NK-92 treated with Interleukin-12 subunit alpha and Interleukin-12 subunit beta, amount 100 ng/mL, for 24 hours (cell line): ENCODE data around the gene APBA1.

ENCODE experiments used
- DNase-seq: peaks from one replicate; lab custom pipeline; 2025; lab: John Stamatoyannopoulos, UW

The APBA1 gene

DNA sequence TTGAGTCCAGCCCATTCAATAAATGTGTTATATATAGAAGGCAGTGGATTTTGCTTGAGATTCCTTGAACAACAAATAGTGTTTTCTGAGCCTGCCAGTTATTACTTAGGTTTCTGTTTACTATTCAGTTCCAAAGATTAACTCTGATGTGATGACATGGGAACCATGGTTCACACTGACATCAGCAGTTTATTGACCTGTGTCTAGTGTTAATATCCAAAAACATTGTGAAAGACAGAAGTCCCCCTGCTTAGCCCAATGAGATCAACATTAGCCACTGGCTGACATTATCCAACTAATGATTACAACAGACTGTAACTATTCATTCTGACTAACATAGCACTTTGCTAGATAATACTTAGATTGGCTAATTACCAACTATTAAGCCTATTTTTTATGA is 14.9 kb downstream of the APBA1 start:
- no peak for DNase-seq

DNA sequence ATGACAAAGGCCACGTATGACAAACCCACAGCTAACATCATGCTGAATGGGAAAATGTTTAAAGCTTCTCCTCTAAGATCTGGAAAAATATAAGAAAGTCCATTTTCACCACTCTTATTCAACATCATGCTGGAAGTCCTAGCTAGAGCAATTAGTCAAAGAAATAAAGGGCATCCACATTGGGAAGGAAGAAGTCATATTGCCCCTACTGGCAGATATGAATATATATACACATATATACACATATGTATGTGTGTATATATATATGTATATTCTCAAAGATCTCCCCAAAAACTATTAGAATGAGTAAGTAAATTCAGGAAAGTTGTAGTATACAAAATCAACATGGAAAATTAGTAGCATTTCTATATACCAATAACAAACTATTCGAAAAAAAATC is 17.1 kb downstream of the APBA1 start:
- no peak for DNase-seq

DNA sequence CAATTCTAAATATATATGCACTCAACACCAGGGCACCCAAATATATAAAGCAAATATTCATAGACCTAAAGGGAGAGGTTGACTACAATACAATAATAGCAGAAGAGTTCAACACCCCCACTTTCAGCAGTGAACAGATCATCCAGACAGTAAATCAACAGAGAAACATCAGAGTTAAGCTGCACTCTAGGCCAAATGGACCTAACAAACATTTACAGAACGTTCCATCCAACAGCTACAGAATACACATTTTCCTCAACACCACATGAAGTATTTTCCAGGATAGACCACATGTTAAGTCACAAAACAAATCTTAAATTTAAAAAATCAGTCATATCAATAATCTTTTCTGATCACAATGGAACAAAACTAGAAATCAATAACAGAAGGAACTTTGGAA is 18.9 kb downstream of the APBA1 start:
- no peak for DNase-seq

DNA sequence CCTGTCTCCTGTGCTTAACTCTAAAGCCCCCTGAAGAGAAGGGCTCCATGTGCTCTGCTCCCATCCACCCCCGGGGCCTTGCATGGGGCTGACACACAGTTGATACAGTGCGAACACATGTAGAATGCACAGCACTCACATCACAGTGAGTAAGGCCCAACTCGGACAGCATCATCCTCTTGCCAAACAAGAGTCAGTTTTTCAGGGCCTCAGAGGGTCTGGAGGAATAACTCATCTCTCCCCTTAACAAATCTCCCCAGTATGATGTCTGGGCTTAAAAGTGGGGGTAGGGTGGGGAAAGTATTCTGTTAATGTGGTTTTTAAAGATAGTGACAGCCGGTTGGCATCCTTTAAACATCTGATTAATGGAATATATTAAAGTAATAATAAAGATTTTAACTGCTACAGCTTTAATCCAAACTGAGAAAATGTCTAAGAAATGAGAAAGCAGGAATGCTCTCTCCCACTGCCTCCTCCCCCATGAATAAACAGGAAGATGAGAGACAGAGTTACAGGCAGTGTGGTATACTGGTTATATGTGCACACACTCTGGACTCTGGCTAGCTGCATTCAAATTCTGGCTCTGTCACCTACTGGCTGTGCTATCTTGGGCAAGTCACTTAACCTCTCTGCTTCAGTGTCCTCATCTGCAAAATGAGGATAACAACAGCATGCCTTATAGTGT is 22.5 kb downstream of the APBA1 start:
- DNase-seq = no peak

DNA sequence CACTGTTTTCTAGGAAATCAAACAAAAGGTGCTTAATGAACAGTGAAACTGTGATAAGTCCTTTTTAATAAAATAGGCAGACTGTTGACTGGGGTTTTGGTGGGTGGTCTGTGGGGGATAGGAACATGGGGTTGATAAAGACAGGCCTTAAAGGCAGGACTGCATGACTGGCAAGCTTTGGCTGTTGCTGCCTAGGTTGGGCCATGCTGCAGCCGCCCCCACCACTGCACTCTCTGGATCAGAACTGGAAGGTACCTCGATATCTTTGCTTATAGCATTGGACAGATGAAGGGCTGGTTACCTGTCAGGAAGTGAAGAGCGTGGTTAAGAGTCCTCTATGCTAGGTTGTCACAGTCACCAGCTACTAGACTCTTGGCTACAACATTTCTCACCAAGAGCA is 24.4 kb downstream of the APBA1 start:
- no peak for DNase-seq

DNA sequence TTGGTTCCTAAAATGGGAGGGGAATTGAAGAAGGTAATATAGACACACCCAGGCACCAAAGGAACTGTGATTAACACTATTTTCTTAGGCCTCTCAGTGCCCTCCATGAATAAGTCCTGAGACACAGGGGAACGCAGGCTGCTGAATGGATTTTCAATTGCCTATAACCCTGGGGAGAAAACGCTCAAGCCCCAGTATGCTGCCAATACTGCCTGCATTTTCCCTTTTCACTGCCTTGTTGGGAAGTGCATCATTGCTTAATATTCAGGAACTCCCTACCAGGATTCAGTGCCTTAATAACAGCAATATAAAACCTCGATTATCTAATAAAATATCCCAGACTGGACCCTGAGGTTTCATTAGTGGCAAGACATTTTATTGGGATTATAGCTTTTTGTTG is 25.4 kb downstream of the APBA1 start:
- DNase-seq = no peak

DNA sequence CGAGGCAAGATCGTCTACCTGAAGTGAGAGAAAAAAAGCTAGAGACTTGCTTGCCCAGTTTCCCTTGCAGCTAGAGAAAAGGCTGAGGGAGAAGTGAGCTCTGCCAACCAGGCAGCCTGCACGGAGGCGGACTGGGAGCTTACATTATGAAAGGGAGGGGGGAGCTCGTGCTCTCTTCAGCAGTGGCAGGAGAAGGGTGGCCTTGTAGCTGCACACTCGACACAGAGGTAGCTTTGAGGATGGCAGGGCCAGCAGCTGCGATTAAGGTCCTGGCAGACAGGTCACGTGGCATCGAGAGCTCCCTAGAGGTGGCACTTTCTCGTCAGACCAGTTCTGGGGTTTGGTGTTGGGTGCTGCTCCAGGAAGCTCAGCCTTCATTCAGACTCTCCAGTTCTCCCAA is 26.7 kb downstream of the APBA1 start:
- DNase-seq = no peak

DNA sequence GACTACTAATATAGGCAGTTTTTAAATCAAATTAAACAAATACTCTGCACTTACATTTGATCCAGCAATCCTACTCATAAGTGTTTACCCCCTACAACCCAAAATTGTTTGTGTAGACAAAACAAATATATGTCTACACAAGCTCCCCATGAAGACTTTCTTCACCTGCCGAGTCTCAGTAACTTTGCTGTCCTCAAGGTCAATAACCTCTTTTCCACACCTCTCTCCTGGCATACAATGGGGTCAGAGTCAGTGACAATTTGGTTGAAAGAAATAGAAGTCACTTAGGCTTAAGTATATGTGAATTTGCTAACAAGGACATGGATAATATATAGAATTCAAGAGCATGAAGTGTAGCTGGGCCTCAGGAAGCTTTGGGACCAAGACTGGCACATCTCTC is 29.1 kb downstream of the APBA1 start:
- no peak for DNase-seq

DNA sequence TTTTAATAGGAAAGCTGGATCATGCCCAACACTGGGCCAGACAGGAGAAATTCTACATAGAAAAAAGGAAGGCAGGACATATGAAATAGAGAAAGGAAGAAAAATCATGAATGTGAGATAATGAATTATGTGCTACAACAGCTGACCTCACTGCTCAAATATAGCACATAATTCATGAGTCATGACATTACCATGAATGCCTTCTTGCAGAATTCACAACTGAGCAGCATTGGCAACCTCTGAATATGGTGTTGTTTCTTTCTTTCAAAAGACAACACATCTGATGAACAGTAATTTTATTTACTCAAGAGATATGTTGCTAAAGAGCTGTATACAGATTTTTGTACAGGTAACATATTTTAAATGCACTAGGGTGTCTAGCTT is 34.4 kb downstream of the APBA1 start:
- no peak for DNase-seq

DNA sequence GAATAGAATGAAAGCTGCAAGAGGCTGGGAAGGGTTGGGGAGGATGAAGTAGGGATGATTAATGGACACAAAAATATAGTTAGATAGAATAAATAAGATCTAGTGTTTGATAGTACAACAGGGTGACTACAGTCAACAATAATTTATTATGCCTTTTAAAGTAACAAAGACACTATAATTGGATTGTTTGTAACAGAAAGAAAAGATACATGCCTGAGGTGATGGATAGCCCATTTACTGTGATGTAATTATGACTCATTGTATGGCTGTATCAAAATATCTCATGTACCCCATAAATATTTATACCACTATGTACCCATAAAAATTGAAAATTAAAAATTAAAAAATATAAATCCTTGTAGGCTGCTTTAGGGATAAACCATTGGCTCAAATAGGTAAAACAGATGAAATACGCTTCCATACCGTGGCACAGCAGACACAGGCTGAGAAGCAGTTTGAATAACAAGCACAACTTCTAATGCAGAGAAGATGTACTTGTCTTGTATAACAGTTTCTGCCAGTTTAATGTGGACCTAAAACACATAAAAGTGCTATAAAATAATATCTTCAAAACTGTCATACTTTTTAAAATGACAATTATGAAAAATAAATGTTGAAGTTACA is 34.9 kb downstream of the APBA1 start:
- no peak for DNase-seq

DNA sequence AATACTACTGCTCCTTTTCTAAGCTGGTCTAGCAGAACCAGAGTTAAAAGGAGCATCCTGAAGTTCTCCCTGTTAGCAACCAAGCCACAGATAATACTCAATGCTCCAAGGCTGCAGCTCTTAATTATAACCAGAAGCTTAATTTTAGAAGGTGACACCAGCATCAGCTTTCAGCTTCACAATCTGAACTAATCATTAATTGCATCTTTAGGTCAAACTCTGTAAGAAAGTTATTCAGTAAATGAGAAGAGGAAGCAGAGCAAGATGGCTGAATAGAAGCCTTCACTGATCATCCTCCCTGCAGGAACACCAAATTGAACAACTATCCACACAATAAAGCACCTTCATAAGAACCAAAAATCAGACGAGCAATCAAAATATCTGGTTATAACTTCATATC is 38.5 kb downstream of the APBA1 start:
- no peak for DNase-seq

DNA sequence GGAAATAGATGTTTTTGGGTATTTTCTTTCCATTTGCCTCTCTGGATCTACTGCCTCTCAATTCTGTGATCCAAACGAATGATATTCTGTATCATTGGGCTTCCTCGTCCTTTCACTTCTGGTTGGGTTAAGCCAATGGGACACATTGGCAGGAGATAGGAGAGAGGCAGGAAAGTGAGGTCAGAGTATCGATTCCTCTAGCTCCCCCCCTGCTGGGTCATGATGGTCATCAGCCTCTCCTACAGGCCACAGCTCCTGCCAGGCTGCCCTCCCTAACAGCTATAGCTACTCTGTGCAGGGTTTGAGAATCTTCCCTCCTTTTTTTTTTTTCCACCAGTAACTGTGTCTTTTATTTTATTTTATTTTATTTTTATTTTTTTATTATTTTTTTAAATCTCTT is 39.4 kb downstream of the APBA1 start:
- no peak for DNase-seq

DNA sequence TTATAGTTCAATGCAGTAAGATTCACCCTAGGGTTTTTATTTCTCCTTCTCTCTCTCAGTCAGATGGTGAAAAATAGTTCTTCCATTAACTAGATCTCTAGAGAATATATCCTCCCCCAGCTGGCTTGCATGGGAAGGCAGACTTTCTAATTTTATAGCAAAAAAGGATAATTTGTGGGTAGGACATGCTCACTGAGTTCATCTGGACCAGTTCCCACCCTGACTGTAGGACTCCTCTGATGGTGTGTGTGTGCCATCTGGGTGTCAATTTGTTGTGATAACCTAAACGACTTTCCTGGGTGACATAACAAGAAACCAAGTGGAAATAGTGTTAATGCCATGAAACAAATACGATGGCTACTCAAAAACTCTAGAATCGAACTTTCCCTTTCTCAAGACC is 44.9 kb downstream of the APBA1 start:
- DNase-seq = no peak

DNA sequence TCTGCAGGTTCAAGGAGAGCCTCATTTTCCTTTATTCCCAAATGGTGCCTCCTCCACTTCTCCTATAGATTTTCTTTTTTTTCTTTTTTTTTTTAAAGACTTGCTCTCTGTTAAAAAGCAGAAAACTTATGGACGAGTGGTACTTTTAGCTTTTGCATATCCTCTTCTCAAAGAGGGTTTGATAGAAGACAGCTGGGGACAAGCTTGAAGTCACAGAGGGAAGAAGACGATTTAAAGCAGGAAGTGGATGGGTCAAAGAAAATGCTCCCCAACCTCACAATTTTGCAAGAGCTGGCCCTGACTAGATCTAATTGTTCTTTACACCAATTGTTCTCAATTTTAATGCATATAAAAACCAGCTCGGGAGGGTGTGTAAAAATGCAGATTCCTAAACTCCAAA is 48.9 kb downstream of the APBA1 start:
- DNase-seq = no peak

DNA sequence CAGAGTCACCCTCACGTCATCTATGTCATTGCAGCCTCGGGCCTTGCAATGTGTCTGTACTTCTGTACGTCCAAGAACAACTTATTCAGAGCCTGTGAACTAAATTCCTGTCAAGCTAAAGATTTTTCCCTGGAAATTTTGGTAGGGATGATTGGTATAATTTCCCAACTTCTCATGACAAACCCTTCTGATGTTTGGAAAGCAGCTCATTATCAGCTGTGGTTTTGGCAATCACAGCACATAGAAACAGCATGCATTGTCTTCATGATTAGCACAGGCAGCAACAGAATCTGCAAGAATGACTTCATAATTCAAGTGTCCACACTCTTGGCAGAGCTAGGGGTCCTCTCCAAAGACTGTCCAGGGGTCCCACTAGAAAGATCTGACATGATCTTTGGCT is 49.5 kb downstream of the APBA1 start:
- no peak for DNase-seq

DNA sequence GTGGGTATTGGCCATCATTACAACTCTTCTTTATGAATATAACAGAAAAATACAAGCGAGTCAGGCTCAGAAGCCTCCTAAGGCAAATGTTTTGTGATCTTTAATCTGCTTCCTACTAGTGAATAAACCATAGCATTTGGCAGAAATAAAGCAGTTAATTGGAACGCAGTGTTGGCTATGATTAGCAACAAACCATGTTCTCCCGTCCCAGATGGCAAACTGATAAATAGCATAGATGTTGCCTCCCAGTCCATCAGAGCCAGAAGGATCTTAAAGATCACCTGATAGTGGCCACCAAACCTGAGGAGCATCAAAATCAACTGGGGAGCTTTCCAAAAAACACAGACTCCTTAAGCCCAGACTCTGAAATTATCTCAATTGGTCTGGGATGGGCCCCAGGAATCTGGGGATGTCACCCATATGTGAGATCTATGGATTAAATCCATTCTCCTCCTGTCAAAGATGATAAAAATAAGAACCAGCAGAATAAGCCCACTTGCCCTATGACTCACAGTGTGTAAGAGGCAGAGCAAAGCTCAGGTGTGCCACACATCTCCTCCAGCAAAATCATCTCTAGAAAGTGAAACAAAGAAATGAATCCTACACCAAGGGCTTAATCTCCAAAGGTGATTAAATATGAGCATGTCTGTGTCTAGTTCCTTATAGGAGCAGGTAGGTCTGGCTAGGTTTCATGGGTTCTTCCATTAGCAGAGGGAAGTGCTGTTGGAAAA is 50.3 kb downstream of the APBA1 start:
- no peak for DNase-seq

DNA sequence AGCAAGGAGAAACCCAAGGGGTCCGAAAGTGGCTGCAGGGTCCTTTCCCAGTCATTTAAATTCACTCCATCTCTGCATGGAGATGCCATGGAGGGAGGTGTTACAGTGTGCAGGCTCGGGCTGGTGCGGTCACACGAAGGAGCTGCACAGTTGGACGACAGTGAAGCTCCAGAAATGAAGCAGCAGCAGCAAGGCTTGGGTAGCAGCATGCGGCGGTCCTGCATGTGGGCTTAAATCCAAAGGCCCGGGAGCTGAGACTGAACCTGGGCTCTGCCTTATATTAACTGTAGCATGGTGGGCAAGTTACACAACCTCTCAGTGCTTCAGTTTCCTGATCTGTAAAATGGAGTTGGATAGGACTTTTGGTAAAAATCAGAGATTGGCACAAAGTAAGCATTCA is 51.4 kb downstream of the APBA1 start:
- DNase-seq = no peak

DNA sequence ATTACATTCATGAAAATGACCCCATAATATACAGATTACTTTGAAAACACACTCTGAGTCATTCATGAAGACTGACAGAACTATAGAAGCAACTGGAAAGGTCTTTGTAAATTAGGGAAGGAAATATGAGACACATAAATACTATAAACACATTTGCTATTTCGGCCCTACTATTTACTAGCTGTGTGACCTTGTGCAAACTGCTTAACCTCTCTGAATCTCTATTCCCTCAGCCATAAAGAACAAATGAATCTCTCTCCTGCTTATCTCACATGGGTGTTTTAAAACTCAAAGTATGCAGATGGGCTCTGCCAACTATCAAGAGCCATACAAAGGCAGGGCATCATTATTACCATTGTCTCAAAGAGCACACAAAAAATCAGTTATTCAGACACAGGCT is 52.9 kb downstream of the APBA1 start:
- DNase-seq = no peak

DNA sequence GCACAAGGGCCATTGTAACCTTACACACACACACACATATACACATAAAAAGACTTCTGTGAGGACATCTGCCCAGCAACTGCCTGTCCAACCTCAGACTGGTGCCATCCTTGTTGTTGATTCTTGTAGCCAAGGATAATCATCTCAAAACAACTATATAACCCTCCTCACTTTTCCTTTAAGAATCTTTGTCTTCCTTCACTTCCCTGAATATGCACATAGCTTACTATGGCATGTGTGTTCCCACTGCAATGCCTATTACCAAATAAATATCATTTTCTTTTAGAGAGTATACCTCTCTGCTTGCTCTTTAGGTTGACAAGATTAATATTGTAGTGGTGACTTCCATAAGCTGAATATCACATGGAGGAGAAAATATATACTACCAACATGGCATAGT is 55.2 kb downstream of the APBA1 start:
- DNase-seq = no peak

DNA sequence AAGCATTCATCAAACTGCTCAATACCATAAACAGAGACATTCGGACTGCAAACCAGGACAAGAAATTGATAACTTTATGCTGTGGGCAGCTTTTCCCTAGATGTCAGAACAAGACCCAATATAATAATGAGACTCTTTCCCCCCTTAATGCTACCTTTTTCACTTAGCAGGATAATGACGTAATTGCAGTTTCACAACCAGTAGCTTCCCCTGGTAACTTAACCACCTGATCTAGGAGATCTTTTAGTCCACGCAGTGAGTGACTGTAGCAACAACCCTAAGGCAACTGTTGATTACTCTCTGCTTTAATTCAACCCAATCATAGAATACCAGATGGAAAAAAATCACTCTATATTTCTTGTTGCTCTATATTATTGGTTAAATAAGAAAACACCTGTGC is 56.3 kb downstream of the APBA1 start:
- DNase-seq = no peak

DNA sequence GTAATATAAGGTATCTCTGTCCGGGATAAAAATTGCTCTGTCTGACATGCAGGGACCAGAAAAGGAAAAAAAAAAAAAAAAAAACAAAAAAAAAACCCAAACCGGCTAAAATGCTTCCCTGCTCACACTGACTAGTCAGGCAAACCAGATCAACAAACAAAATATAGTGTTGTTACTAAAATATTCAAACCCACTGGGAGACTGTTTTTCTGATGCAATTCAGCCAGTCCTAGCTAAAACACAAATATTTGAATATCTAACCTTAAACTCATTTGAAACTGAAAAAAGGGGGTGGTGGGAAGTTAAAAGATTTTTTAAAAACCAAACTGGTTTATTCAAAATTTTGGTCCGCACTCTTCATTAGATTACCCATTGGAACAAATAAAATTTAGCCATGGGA is 61.0 kb downstream of the APBA1 start:
- DNase-seq = no peak

DNA sequence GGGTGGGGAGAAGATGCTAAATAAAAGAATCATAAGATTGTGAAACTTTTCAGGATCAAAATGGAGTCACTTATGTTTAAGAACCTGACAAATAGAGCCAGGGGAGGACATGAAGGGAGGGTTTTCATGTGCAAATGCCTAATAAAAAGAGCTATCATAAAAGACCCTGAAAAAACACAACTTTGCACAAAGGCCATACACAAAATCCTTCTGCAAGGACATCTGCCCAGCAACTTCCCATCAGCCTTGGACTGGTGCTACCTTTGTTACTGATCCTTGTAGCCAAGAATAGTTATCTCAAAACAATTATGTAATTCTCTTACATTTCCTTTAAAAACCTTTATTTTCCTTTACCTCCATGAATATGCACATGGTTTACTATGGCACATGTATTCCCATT is 63.0 kb downstream of the APBA1 start:
- no peak for DNase-seq

DNA sequence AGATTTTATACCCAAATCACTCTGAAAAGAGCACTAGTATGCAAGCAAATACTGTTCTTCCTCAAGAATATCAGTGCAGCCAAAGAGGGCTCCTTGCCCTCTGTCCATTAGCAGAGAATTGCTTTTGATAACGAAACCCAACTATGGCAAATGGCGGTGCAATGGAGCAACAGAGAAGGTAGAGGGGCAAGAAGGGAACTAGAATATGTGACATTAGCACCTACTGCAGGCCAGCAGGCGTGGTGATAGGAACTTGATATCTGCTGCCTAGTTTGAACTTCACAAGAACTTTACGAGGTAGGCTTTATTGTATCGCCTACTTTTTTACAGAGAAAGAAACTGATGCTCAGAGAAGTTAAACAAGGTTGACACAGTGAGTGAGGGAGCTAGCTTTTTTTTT is 66.1 kb downstream of the APBA1 start:
- no peak for DNase-seq

DNA sequence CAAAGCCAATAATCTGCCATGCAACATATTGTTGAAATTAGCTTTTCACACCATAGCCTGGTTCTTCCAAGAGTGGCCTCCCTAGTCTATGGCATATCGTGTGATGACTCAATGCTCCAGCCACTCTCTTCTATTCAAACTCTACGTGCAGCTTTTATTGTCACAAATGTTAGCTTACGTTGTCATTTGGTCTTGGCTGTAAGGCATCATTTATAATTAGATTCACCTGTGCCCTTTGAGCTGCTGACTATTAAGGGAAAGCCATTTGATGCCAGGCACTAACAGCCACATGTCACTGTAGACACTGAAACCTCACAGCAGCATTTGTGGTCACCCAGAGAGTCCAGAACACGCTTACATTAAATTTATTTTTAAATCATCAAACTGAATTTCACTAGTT is 66.8 kb downstream of the APBA1 start:
- no peak for DNase-seq
